ENCODE results near the gene SASH1. TPM values are rescaled to one million over a fixed set of nuclear protein-coding genes. Genes with fewer than 3 reads are reported as not detected.
A peak's percentile ranks its signal among the peaks of the same experiment; 100 is the strongest.

SASH1 gene
- total and polyA plus RNA-seq, 2 experiments from 2014 or later = 7.5 to 7.8 TPM

- Histone ChIP-seq H2AFZ (no peak overlapping the region), H3K36me3 (replicated peaks; ENCODE audit: insufficient read depth, low read depth) (no peaks in the 10 kb centered on the region)
- DNase-seq (ENCODE audit: low spot score) = no peak
These were observed 185.7 kb downstream of the SASH1 start for GRCh38 chr6:148528292-148528691.

GRCh38 chr6:148529010-148529409 is 186.4 kb downstream of the SASH1 start:
- no peak for TF ChIP-seq CTCF (IDR thresholded peaks at IDR 0.05; ENCODE audit: poor library complexity)
- Histone ChIP-seq H4K20me1 (ENCODE audit: insufficient read depth, poor library complexity, severe bottlenecking) (no peaks in the 10 kb centered on the region), H3K9me3 (ENCODE audit: low read depth) (no peaks in the 10 kb centered on the region), H3K4me1 (ENCODE audit: insufficient read depth) (no peaks in the 10 kb centered on the region), H3K4me3 (no peak overlapping the region), H3K9me2 (replicated peaks; ENCODE audit: insufficient read depth) (no peaks in the 10 kb centered on the region), H3K36me3 (replicated peaks; ENCODE audit: insufficient read depth, low read depth) (no peaks in the 10 kb centered on the region), H2AFZ (no peak overlapping the region), H3K4me2 (no peak overlapping the region), H3K27me3 (no peaks in the 10 kb centered on the region), H3K27ac (no peak overlapping the region), H3K79me2 (no peaks in the 10 kb centered on the region)
- WGBS (ENCODE audit: low lambda C conversion rate, missing lambda C conversion rate) = 93% methylated on average over 13 of the region's 13 CpGs
- DNase-seq (ENCODE audit: low spot score) = no peak

More at GRCh38 chr6:148528292-148528691, 185.7 kb downstream of the SASH1 start:
- Histone ChIP-seq H4K20me1 (ENCODE audit: insufficient read depth, poor library complexity, severe bottlenecking) (no peaks in the 10 kb centered on the region), H3K4me1 (ENCODE audit: insufficient read depth) (no peaks in the 10 kb centered on the region), H3K9me2 (replicated peaks; ENCODE audit: insufficient read depth) (no peaks in the 10 kb centered on the region), H3K27ac (no peak overlapping the region), H3K27me3 (no peaks in the 10 kb centered on the region), H3K9me3 (ENCODE audit: low read depth) (no peaks in the 10 kb centered on the region), H3K4me3 (no peak overlapping the region), H3K4me2 (no peak overlapping the region), H3K79me2 (no peaks in the 10 kb centered on the region)
- WGBS (ENCODE audit: low lambda C conversion rate, missing lambda C conversion rate) = 92% methylated on average over 5 of the region's 5 CpGs
- TF ChIP-seq CTCF (IDR thresholded peaks at IDR 0.05; ENCODE audit: poor library complexity) = peak; percentile 20
- TF ChIP-seq EZH2phosphoT487 (IDR thresholded peaks at IDR 0.05; ENCODE audit: low read depth, severe bottlenecking, unreplicated experiment) = no peak
- no peak for TF ChIP-seq EZH2 (IDR thresholded peaks at IDR 0.05; ENCODE audit: borderline replicate concordance)

GRCh38 chr6:148530394-148530953 is 187.8 kb downstream of the SASH1 start:
- WGBS (ENCODE audit: low lambda C conversion rate, missing lambda C conversion rate) = 48% methylated on average over 8 of the region's 8 CpGs
- Histone ChIP-seq H4K20me1 (ENCODE audit: insufficient read depth, poor library complexity, severe bottlenecking) (no peaks in the 10 kb centered on the region), H3K36me3 (replicated peaks; ENCODE audit: insufficient read depth, low read depth) (no peaks in the 10 kb centered on the region), H3K27me3 (no peaks in the 10 kb centered on the region), H3K27ac (peak overlapping the region; percentile 31), H2AFZ (no peak overlapping the region), H3K79me2 (no peaks in the 10 kb centered on the region), H3K9me2 (replicated peaks; ENCODE audit: insufficient read depth) (no peaks in the 10 kb centered on the region), H3K4me2 (peak overlapping the region; percentile 66), H3K9me3 (ENCODE audit: low read depth) (no peaks in the 10 kb centered on the region), H3K4me1 (ENCODE audit: insufficient read depth) (no peaks in the 10 kb centered on the region), H3K4me3 (no peak overlapping the region)
- peak; percentile 22 for DNase-seq (ENCODE audit: low spot score)
- TF ChIP-seq CTCF (IDR thresholded peaks at IDR 0.05; ENCODE audit: poor library complexity) (no peak), EZH2phosphoT487 (IDR thresholded peaks at IDR 0.05; ENCODE audit: low read depth, severe bottlenecking, unreplicated experiment) (no peak), EZH2 (IDR thresholded peaks at IDR 0.05; ENCODE audit: borderline replicate concordance) (no peak)

GRCh38 chr6:148530976-148531375 is 188.3 kb downstream of the SASH1 start:
- Histone ChIP-seq H3K4me2 (peak overlapping the region; percentile 66), H4K20me1 (ENCODE audit: insufficient read depth, poor library complexity, severe bottlenecking) (no peaks in the 10 kb centered on the region), H2AFZ (no peak overlapping the region), H3K9me2 (replicated peaks; ENCODE audit: insufficient read depth) (no peaks in the 10 kb centered on the region), H3K4me1 (ENCODE audit: insufficient read depth) (no peaks in the 10 kb centered on the region), H3K79me2 (no peaks in the 10 kb centered on the region), H3K9me3 (ENCODE audit: low read depth) (no peaks in the 10 kb centered on the region), H3K36me3 (replicated peaks; ENCODE audit: insufficient read depth, low read depth) (no peaks in the 10 kb centered on the region), H3K27me3 (no peaks in the 10 kb centered on the region), H3K4me3 (no peak overlapping the region), H3K27ac (peak overlapping the region; percentile 31)
- WGBS (ENCODE audit: low lambda C conversion rate, missing lambda C conversion rate) = 89% methylated on average over 4 of the region's 4 CpGs
- no peak for TF ChIP-seq EZH2phosphoT487 (IDR thresholded peaks at IDR 0.05; ENCODE audit: low read depth, severe bottlenecking, unreplicated experiment)
- TF ChIP-seq EZH2 (IDR thresholded peaks at IDR 0.05; ENCODE audit: borderline replicate concordance) = no peak
- TF ChIP-seq CTCF (IDR thresholded peaks at IDR 0.05; ENCODE audit: poor library complexity) = no peak
- no peak for DNase-seq (ENCODE audit: low spot score)
